ENCODE measurements around the gene HHLA2. TPM values are rescaled to one million over a fixed set of nuclear protein-coding genes. Genes with fewer than 3 reads are reported as not detected.

HHLA2 gene
- total RNA-seq, 2 donors from 2014 or later = 57.9 to 192 TPM

GRCh38 chr3:108343491-108343890, 47.1 kb downstream of the HHLA2 start:
- H3K4me3 ChIP-seq = no peak overlapping the region
- no peak for DNase-seq

GRCh38 chr3:108345492-108346205, 49.3 kb downstream of the HHLA2 start:
- intact Hi-C loops (cut with DNase I) = no loop called here
- Histone ChIP-seq H3K27me3 (no peaks in the 10 kb centered on the region), H3K36me3 (no peaks in the 10 kb centered on the region), H3K9ac (ENCODE audit: low read depth in 2 of 2, low read length in 2 of 2) (no peak overlapping the region), H3K27ac (no peak overlapping the region), H3K4me1 (no peaks in the 10 kb centered on the region), H3K9me3 (no peaks in the 10 kb centered on the region), H3K4me3 (no peak overlapping the region)
- DNase-seq = no peak
- TF ChIP-seq CTCF (IDR thresholded peaks at IDR 0.05) = no peak

More at GRCh38 chr3:108343491-108343890, 47.1 kb downstream of the HHLA2 start:
- TF ChIP-seq CTCF (IDR thresholded peaks at IDR 0.05) = no peak
- no peaks in the 10 kb centered on the region for H3K9me3 ChIP-seq
- intact Hi-C loops (cut with DNase I) = no loop called here
- H3K9ac ChIP-seq (ENCODE audit: low read depth in 2 of 2, low read length in 2 of 2) = no peak overlapping the region
- no peaks in the 10 kb centered on the region for H3K4me1 ChIP-seq
- H3K36me3 ChIP-seq = no peaks in the 10 kb centered on the region
- H3K27me3 ChIP-seq = no peaks in the 10 kb centered on the region
- no peak overlapping the region for H3K27ac ChIP-seq

GRCh38 chr3:108346301-108347227, 50.2 kb downstream of the HHLA2 start:
- no peaks in the 10 kb centered on the region for H3K36me3 ChIP-seq
- no peak overlapping the region for H3K9ac ChIP-seq (ENCODE audit: low read depth in 2 of 2, low read length in 2 of 2)
- H3K4me3 ChIP-seq = no peak overlapping the region
- H3K27me3 ChIP-seq = no peaks in the 10 kb centered on the region
- no peak for TF ChIP-seq CTCF (IDR thresholded peaks at IDR 0.05)
- H3K4me1 ChIP-seq = no peaks in the 10 kb centered on the region
- DNase-seq = no peak
- H3K9me3 ChIP-seq = no peaks in the 10 kb centered on the region
- intact Hi-C loops (cut with DNase I) = no loop called here
- H3K27ac ChIP-seq = no peak overlapping the region

- no peak overlapping the region for H3K4me3 ChIP-seq
- H3K36me3 ChIP-seq = no peaks in the 10 kb centered on the region
- H3K27ac ChIP-seq = no peak overlapping the region
- no peak overlapping the region for H3K9ac ChIP-seq (ENCODE audit: low read depth in 2 of 2, low read length in 2 of 2)
- intact Hi-C loops (cut with DNase I) = no loop called here
- DNase-seq = no peak
- no peaks in the 10 kb centered on the region for H3K4me1 ChIP-seq
- H3K27me3 ChIP-seq = no peaks in the 10 kb centered on the region
- no peaks in the 10 kb centered on the region for H3K9me3 ChIP-seq
- no peak for TF ChIP-seq CTCF (IDR thresholded peaks at IDR 0.05)
Measured at GRCh38 chr3:108352176-108352575, 55.8 kb downstream of the HHLA2 start.

- H3K9me3 ChIP-seq = no peaks in the 10 kb centered on the region
- no peaks in the 10 kb centered on the region for H3K4me1 ChIP-seq
- intact Hi-C loops (cut with DNase I) = no loop called here
- no peaks in the 10 kb centered on the region for H3K27me3 ChIP-seq
- H3K27ac ChIP-seq = no peak overlapping the region
- no peak for DNase-seq
- no peak for TF ChIP-seq CTCF (IDR thresholded peaks at IDR 0.05)
- H3K4me3 ChIP-seq = no peak overlapping the region
- H3K9ac ChIP-seq (ENCODE audit: low read depth in 2 of 2, low read length in 2 of 2) = no peak overlapping the region
- H3K36me3 ChIP-seq = no peaks in the 10 kb centered on the region
Measured at GRCh38 chr3:108354562-108354961, 58.2 kb downstream of the HHLA2 start.

Measured in colonic mucosa (tissue), 4 donors.